Right renal cortex interstitium (tissue), 3 donors: ENCODE measurements around the gene EVPLL. TPM values are rescaled to one million over a fixed set of nuclear protein-coding genes. Genes with fewer than 3 reads are reported as not detected.
"Not testable (repeated sequence)": the region's sequence is repeated elsewhere in the genome, so short reads cannot be mapped to it uniquely, and the experiment has no call there.

Source experiments
- DNase-seq, 3 donors: peaks; one replicate each; pipeline ENCODE4 v3.0.0-alpha.2; 2013; ENCODE audit warnings: low read depth in 3 of 3, low spot score in 2 of 3
- polyA plus RNA-seq, 3 donors: library from polyadenylated mRNA; unstranded; fragments of 120-200 nt; gene quantifications; one replicate each; pipeline ENCODE4 v1.2.1, GENCODE V29; 2013; ENCODE audit not compliant: insufficient read length in 3 of 3

Gene EVPLL
- under 1 TPM; 0.28 to 0.64 (median 0.37) TPM for polyA plus RNA-seq

DNA sequence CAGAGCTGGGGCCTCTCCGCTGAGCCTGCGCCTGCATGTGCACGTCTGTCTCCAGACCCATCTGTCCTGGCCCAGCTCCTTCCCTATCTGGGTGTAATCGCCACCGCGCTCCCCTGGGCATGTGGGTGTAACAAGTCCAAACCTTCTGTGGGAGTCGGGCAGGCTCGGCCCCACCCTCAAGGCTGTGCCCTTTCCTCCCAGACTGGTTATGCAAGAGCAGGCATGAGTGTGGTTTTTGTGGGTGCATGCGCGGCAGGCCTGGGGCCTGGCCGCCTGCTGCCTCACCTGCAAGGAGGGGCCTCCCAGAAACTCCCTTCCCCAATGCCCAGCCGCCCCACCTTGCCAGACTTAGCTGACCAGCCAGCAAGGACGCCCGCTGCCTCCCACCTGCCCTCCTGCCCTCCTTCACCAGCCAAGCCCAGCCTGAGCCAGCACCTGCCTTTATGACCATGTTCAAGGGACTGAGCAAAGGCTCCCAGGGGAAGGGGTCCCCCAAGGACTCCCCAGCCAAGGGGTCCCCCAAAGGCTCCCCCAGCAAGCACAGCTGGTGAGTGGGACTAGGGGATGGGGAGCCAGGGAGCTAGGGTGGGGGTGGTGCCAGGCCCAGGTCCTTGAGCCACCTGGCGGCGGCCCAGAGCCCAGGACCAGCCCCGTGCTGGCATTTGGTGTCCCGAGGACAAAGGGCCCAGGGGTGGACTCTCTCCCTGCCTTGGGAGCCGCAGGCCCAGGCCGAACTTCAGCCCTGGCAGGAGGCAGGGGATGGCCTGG is at the start of gene EVPLL:
EVPLL (plus strand) TSS at position 342 of the 768 bp plus-strand sequence. CDS start 3,160 bp downstream, outside the sequence.
- no peak for DNase-seq

DNA sequence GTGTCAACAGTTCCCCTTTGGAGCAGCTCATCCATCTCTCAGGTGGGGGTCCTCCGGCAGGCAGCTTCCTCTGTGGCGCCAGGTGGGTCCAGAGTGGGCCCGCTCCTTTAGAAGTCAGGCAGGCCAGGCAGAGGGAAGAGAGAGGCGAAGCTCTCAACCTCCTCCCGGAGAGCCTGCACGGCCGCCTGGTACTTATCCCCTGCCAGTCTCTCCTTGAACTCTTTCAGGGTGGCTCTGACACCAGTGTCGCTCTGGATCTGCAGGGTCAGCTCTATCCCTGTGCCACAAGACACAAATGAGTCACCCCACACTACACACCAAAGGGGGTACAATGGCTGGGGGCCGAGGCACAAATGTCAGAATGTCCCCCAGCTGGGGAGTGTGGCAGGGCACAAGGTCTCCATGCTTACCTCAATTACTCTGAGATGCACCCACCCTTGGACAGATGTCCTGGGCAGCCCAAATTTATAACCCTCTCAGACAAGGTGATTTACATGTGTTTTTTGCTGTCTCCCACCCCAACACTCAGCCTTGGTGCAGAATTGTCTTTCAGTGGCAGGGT is 48.9 kb upstream of the EVPLL start:
- no peak for DNase-seq

DNA sequence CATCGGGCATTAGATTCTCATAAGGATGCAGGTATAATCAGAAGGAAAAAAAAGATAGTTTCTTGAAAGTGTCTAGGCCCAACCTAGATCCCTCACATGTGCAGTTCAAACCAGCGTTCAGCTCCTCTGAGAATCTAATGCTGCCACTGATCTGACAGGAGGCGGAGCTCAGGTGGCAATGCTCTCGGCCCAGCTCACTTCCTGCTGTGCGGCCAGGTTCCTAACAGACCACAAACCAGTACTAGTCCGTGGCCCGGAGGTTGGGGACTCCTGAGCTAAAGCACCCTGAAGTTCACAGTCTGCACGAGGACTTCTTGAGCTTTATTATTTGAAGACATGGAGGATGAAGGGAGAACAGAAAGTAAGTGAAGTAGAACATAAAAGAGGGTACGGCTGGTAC is 45.7 kb upstream of the EVPLL start:
- DNase-seq = no peak

DNA sequence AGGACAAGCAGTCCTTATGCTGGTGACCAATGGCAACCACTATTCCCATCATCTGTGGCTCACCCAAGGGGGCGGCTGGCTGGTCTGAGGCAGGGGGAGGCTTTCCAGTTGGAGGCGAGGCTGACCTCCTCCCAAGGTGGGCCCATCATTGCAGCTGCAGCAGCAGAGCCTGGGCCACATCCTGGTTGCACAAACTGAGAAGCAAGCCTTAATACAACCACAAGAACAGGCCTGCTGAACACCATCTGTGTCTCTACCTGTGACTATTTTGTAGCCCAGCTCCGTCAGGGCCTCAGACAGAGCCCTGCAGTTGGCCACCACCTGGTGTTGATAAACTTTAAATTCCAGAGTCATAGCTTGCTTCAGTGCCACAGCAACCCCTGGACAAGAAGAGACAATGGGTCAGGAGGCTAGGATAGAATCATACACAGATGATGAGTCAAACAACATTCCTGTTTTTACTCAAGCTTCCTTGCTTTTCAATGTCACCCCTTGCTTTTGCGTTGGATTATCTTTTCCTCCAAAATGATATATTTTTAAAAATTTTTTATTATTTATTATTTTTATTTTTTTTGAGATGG is 44.6 kb upstream of the EVPLL start:
- no peak for DNase-seq

DNA sequence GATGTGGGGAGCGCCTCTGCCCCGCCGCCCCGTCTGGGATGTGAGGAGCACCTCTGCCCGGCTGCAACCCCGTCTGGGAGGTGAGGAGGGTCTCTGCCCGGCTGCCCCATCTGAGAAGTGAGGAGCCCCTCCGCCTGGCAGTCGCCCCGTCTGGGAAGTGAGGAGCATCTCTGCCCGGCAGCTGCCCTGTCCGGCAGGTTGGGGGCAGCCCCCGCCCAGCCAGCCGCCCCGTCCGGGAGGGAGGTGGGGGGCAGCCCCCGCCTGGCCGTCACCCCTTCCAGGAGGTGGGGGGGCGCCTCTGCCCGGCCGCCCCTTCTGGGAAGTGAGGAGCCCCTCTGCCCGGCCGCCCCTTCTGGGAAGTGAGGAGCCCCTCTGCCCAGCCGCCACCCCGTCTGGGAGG is 39.4 kb upstream of the EVPLL start:
- DNase-seq = not testable (repeated sequence)

DNA sequence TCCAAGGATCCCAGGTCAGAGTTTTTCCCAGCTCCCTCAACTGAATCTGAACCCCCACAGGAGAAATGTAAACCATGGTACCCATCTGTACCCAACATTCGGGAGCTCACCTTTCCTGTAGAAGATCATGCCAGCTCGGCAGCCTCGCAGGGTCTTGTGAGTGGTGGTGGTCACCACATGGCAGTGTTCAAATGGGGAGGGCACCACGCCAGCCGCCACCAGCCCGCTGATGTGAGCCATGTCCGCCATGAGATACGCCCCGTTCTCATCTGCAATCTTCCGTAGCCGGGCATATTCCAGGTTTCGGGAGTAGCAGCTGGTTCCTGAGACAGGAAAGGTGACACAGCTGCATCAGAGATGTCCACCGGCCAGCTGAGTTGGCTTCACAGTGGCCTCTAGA is 37.6 kb upstream of the EVPLL start:
- DNase-seq = no peak

DNA sequence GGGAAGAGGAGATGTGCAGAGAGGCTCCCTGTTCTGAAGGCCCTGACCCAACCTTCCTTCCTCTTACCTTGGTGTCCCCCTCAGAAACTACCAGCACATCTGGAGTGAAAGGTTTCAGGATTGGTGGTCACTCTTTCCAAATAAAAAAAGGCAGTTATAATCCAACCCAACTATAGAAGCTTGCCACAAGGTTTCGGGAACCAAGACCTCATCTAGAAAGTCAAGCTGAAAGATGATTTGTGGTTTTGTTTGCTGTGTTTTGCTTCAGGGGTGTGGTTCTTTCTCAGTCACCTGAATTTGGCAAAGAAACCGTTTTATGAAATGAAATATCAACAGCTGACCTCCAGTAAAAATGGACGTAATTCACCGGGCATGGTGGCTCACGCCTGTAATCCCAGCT is 33.6 kb upstream of the EVPLL start:
- no peak for DNase-seq

DNA sequence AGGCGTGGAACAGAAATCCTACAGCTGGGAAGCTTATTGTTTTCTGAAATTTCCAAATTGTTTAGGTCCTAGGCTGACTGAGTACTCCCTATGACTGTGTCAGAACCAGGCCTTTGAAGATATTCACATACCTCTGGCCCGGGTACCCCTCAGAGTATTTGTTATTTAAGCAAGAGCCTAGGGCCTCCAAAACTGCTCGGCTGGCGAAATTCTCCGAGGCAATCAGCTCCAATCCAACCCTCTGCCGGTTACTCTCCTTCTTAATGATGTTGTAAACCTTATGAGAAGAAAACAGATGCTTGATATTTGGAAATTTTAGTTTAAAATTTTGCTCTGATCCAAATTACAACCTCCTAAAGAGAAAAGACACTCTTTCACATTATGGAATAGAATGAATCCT is 24.0 kb upstream of the EVPLL start:
- DNase-seq = no peak

DNA sequence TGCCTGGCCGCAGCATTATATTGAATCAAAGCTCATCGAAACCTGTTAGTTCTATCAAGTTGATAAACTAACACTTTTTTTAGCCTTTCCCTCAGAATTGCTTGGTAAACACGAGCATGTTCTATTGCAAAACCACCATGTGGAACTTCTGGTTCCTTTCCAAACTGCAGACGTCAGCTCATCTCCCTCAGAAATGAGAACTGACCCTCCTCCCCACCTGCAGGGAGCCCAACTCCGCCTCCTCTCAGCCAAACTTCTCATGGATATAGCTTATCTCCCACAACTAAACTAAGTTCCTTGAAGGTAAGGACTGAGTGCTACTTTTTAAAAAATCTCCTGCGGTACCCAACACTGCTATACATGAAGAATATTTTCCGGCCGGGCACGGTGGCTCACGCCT is 21.0 kb upstream of the EVPLL start:
- DNase-seq = no peak

DNA sequence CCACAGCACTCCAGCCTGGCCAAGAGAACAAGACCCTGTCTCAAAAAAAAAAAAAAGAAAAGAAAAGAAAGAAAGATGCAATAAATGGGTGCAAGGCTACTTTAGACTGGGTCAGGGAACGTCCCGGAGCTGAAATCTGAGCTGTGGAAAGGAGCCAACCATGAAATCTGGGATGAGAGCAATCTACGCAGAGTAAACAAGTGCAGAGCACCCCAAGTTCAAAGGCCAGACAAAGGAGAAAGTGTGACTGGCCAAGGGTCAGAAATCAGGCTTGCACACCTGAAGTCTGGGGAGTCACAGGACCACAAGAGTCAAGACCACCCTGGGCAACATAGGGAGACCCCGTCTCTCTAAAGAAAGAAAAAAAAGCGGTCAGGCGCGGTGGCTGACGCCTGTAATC is 17.1 kb upstream of the EVPLL start:
- DNase-seq = no peak

DNA sequence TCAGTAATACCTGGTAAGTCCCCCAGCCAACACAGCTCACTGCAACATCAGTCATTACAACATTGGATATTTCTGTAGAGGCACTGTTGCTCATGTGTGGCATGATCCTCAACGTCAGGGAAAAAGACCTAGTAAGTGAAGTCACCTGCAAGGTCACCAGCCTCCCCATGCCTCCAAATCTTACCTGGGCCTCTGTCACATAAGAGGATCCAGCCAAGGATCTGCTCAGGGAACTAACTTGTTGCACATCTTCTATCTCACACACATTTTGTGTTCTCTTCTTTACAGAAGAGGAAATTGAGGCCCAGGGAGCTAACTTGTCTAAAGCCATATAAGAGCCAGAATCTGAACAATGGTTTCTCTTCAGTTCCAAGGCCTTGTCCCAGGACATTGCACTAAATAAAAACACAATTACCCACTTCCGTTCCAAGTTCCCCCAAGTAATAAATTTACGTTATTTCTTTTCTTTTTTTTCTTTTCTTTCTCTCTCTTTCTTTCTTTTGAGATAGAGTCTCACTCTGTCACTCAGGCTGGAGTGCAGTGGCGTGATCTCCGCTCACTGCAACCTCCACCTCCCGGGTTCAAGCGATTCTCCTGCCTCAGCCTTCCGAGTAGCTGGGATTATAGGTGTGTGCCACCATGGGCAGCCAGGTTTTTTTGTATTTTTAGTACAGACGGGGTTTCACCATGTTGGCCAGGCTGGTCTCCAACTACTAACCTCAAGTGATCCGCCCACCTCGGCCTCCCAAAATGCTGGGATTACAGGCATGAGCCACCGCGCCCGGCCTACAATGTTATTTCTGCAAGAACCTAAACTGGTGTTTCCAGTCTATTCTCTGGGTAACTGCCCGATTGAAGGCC is 15.5 kb upstream of the EVPLL start:
- no peak for DNase-seq

DNA sequence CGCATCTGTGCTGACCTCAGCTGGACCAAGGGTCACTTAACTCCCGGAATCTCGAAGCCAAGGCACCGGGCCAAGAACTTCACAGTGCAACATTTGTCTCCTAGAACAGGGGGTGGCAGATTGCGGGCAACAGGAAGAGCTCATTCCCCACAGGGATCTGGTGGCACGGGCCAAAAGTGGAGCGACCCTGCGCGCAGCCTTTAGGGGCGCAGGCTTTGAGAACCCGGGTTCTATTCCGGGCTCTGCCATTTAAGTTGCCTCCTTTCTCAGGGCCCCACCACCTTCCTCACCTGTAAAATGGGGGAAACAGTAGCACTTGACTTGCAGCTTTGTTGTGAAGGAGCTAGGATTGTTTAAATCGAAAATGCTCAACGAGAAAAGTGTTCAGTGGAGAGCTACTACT is 14.9 kb upstream of the EVPLL start:
- DNase-seq = no peak

DNA sequence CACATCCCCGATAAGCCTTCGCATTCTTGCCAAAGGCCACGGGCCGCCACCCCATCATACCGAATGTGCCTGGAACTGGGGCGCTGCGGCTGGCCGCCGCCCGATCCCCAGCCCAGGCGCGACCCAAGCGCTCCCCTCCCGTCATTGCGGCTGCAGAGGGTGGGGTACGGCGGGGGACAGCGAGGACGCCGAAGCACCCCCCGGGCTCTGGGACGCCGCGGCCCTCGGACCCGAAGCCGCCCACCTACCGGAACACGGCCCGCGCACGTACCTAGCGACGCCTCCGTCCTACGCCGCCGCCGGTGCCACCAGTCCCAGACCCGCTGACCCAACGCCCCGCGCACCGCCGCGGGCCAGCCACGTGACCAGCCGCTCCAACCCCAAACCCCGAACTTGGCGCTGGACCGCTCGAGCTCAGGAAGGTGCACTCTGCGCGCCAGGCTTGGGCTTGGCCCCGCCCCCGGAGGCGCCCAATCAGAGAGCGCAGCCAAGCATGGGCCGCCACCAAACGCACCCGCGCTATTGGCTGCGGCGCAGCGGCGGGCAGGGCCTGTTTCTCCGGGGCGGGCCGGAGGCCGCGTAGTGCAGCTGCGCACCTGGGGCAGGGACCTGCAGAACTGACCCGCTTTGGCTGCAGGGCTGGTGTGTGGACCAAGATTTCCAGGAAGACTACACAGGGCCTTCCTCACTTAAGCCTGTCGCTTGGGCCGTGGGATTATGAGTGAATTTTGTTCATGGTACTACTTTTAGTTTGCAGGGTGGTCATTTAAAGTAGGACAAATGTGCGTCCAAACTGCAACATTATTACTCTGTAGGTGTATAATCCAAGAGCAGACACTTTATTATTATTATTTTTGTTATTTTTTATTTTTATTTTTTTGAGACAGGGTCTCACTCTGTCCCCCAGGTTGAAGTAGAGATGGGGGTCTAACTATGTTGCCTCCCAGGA is 14.2 kb upstream of the EVPLL start, which contains the start of gene SHMT1:
SHMT1 (minus strand) TSS at position 450 of the 949 bp plus-strand sequence. CDS start 7,569 bp downstream, outside the sequence.
- peak; percentile 53 to 80 (median 71) for DNase-seq

DNA sequence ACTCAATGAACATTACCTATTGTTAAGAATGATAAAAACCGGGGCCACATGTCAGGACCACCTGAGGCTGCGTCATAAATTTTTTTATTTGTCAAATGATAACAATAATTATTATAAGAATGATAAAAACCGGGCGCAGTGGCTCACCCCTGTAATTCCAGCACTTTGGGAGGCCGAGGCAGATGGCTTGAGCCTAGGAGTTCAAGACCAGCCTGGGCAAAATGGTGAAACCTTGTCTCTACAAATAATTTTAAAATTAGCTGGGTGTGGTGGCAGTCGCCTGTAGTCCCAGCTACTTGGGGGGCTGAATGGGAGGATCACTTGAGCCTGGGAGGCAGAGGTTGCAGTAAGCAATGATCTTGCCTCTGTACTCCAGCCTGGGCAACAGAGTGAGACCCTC is 13.4 kb upstream of the EVPLL start:
- no peak for DNase-seq

DNA sequence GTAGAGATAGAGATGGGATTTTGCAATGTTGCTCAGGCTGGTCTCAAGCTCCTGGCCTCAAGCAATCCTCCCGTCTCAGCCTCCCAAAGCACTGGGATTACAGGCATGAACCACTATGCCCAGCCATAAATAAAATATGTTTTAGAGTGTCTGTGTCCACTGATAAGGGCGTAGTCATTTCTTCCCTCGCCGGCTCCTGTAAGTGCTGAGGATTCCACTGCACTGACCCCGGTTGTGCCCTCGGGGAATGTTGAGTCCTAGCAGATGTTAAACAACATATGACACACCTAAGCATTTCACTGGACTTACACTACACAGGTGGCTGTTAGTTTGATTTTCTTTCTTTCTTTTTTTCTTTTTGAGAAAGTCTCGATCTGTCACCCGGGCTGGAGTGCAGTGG is 8.6 kb upstream of the EVPLL start:
- no peak for DNase-seq

DNA sequence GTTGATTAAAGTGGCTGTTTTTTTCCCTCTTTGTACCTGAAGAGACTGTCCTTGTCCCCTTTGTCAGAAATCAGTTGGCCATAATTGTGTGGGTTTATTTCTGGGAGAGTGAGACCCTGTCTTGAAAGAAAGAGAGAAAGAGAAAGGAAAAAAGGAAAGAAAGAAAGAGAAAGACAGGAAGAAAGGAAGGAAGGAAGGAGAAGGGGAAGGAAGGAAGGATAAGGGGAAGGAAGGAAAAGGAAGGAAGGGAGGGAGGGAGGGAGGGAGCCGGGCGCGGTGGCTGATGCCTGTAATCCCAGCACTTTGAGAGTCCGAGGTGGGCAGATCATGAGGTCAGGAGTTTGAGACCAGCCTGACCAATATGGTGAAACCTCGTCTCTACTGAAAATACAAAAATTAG is 6.8 kb upstream of the EVPLL start:
- DNase-seq = no peak

DNA sequence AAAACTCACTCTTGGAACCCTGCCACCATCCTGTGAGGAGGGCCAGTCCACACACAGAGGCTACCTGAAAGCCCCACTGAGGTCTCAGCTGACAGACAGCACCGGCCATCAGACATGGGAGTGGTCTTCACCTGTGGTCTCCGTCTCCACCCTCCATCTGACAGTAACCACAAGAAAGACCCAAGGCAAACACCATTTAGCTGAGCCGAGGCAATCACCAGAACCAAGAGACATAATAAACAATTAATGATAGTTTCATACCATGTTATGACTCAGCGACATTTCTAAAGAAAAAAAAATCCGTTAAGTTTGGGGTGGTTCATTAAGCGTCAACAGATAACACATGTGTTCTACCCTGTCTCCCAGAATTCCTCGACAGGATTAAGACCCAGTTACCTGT is 6.1 kb upstream of the EVPLL start:
- DNase-seq = no peak

DNA sequence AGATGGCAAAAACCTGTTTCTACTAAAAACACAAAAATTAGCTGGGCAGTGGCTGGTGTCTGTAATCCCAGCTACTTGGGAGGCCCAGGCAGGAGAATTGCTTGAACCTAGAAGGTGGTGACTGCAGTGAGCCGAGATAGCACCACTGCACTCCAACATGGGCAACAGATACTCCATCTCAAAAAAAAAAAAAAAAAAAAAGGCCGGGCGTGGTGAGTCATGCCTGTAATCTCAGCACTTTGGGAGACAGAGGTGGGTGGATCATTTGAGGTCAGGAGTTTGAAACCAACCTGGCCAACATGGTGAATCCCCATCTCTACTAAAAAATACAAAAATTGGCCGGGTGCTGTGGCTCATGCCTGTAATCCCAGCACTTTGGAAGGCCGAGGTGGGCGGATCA is 4.4 kb upstream of the EVPLL start:
- not testable (repeated sequence) for DNase-seq

DNA sequence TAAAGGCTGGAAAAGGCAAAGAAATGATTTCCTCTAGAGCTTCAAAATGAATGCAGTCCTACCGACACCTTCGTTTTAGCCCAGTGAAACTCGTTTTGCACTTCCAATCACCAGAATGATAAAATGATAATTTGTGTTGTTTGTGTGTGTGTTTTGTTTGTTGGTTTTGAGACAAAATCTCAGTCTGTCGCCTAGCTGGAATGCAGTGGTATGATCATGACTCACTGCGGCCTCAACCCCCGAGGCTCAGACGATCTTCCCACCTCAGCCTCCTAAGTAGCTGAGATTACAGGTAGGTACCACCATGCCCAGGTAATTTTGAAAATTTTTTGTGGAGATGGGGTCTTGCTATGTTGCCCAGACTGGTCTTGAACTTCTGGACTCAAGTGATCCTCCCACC is 3.4 kb upstream of the EVPLL start:
- DNase-seq = no peak

DNA sequence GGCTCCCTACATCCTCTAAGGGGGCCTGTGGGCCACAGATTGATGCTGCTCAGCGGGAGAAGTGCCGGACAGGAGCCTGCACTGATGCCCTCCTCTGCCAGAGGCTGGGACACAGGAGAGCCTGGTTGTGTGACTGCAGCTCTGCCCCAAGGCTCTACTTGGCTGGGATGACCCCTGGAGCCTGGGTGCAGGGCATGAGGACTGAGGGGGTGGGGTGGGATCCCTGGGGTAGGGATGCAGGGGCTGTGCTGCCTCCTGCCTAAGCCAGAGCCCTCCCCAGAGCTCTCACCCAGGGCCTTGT is 577 bp downstream of the EVPLL start:
- DNase-seq = no peak
